GM18520 (cell line): Measurements from ENCODE around the gene VAMP5.
"Not testable (repeated sequence)": the region's sequence is repeated elsewhere in the genome, so short reads cannot be mapped to it uniquely, and the experiment has no call there.

Experiments
- ATAC-seq: cut with Tn5 transposase; IDR thresholded peaks from one replicate; pipeline ENCODE4 v1.9.1; 2021; ENCODE audit not compliant: unreplicated experiment

VAMP5 gene, protein sequence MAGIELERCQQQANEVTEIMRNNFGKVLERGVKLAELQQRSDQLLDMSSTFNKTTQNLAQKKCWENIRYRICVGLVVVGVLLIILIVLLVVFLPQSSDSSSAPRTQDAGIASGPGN

DNA sequence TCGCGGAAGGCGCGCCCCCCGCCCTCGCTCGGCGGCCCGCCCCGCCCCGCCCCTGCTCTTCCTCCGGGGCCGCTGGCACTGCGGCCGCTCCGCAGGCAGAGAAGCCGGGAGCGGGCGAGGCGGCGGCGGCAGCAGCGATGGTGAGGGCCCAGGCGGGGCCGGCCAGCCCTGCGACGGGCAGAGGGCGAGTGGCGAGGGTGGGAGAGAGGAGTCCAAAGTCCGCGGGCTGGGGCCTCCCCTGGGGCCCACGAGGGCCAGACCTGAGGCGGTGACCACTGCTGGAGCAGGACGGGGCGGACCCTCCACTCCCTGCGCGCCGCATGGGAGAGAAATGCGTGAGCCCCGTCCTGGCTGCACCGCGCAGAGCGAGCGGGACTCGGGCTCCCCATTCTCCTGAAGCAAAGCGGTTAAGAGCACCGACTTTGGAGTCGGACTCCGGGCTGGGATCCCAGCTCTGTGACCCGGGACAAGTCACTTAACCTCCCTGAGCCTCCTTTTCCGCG, at the start of gene VAMP5:
VAMP5 (plus strand) TSS at position 78 of the 503 bp plus-strand sequence; CDS start at position 138, 60 bp downstream.
- ATAC-seq, result no peak

DNA sequence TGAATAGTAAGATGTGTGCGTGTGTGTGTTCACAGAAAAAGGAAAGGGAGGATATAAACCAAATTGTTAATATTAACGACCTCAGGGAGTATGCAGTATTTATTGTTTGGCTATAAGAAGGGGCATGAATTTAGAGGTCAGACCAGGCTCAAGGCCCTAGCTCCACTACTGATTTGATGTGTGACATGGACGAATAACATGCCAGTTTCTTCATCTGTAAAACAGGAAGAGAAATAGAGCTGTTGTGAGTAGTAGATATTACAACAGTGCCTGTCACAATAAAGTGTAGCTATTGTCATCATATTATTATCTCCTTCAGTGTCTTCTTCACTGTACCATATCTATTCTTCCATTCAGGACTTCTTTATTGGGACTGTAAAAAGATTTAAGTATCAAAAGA, 49.4 kb upstream of the VAMP5 start:
- ATAC-seq, result no peak

DNA sequence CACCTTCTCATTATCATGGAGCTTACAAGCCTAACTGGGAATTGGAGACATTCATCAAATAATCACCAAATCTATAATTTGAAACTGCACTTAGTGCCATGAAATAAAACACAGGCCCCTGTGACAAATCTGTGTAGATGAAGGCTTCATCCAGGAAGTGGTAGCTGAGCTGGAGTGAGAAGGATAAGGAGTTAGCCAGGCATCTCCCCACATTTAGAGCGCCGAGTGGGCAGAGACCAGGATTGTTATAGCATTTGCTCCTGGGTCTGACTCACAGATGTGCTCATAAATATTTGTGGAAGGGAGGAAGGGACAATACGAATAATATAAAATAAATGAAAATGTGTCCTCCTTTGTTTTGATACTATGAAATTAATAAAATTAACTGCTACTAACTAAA, 47.8 kb upstream of the VAMP5 start:
- ATAC-seq, result no peak

DNA sequence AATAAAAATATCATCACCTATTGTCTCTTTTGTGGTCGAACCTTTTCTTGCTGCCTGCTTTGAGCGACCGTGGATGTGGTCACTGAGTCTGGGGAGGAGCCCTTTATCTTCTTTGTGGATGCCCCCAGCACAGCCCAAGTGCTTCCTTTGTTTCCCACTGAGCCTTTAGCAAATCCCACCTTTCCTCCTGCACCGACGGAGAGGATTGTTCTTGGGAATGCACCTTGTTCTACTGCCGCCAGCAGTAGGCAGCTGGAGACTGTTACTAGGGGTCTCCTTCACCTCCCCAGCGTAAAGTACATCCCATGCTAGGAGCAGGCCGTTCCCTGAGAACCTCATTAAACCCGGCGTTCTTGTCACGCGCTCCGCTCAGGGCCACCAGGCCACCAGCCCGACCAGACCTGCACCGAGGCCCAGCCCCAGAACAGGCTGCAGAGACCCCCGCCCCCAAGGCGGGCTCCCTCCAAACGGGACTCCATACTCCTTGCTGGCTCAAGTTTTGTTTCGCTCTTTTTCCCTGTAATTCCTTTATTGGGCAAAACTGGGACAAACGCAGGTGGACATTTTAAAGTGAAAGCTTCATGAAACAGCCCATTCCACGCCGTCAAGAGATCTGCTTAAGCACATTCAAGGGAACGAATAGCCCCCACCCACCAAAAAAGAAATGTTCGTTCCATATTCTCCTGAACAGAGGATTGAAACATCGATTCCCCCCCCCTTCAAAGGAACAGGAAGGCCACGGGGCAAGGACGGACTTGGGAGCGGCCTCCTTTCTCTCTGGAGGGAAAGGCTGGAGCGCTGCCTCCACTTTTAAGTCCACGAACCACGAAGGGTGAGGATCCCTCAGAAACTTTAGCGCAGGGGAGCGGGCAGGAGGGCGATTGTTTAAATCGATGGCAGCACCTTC, 46.4 kb upstream of the VAMP5 start:
- ATAC-seq, result no peak

DNA sequence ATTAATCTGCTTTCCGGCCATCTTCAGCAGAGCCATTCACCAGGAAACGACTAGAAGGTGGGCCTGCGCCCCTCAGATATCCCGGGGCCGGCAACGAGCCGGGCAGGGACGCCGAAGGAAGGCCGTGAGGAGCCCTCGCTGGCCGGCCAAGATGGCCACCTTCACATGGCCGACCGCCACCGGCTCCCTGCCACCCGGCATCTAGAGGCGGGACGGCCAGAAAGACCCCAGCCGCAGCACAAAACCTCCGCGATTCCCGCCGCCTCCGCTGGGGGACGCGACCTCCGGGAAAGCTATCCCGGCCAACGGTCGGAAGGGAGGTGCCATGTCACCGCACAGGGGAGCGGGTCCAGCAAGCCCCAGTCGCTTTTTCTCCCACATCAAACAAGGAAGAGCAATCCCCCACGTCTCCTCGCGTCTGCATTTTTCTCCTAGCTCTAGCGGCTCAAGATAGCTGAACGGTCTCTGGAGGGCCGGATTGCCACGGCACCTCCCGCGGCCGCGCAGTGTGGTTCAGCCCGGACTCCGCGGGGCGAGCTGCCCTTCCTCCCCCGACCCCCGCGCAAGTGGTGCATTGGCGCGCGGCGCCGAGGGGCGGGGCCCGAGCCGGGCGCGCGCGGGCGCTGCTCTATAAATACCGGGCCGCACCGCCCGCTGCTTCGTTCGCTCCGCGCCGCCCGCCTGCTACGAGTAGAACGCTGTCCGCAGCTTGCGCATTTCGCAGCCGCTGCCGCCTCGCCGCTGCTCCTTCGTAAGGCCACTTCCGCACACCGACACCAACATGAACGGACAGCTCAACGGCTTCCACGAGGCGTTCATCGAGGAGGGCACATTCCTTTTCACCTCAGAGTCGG, 45.5 kb upstream of the VAMP5 start, which contains the start of gene MAT2A:
MAT2A (plus strand) TSS at position 662 of the 854 bp plus-strand sequence; CDS start at position 782, 120 bp downstream.
- ATAC-seq, result peak; percentile 44

DNA sequence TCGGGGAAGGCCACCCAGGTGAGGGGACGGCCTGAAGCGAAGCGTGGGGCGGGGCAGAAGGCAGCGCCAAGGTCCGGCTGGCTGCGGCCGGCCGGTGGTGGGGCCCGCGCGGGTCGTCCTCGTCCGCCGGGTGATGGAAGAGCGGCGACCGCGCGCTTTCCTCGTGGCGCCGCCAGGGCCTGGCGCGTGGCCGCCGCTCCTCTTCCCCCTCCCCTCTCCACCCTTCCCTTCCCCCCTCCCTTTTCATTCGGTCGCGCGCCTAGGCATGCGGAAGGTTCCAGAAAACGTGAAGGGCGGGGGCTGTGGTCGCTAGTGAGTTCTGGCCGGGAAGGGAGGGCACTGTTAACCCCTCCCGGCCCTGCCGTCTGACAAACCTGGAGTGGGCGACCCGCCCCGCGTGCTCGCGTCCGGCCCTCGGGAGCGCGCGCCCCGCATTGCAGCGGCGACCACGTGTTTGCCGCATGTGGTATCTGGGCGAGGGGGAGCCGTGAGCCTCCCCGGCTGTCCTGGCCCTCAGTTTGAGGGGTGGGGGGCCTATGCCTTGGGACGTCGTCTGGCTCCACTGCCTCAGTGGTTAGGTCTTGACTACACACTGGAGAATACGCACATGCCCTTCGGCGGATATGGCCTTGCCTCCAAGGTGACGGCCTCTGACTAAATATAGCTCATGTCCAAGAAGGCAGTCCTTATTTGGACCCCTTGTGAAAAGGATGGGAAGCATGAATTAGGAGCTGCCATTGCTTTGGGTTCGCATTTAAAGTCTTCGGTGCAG, 44.7 kb upstream of the VAMP5 start:
- ATAC-seq, result peak; percentile 26

DNA sequence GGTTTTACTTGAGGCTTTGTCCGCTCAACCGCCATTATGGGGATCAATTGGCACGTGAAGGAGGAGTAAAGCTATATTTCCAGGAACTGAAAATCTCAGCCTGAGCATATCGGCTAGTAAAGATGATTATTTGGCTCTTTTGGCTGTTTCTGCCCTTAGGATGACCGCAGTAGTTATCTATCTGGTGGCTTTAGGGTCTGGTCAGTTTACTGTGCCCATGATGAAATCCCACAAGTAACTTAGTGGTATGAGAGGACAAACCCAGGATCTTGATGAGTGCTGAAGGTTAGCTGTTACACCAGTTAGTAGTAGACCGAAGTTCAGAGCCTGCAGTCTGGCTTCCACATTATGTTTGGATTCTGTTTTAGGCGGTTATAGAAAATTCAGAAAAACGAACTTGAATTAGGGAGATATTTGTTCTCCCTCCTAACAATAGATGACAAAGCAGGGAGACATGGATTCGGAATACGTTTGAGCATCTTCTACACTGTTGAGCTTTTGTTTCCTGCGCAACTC, 44.0 kb upstream of the VAMP5 start:
- no peak for ATAC-seq

DNA sequence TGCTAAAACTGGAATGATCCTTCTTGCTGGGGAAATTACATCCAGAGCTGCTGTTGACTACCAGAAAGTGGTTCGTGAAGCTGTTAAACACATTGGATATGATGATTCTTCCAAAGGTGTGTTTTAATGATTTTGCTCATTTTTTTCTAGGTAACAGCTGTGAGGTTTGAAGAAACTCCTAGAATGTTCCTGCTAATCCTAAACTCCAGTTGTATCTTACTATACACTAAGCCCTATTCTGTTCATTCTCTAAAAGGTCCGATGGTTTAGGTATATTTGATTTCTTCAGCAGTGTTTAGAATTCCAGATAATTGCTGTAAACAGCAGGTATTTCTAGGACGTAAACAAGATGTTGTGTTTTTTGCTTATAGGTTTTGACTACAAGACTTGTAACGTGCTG, 43.0 kb upstream of the VAMP5 start:
- no peak for ATAC-seq

DNA sequence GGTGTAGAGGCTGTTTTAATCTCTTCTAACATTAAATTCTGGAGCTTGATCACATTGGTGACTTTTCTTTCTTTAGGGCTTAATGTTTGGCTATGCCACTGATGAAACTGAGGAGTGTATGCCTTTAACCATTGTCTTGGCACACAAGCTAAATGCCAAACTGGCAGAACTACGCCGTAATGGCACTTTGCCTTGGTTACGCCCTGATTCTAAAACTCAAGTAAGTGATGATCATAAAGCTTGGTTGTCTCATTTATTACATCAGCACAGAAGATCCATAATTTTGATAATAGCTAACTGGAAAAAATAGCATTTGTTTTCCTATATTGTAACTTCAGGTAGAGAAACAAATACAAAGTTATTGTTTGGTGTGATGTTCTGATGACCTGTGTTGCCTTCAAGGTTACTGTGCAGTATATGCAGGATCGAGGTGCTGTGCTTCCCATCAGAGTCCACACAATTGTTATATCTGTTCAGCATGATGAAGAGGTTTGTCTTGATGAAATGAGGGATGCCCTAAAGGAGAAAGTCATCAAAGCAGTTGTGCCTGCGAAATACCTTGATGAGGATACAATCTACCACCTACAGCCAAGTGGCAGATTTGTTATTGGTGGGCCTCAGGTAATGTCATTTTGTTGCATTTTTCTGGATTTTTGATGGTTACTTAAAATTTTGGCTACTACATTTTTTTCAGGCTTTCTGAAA, 42.3 kb upstream of the VAMP5 start:
- no peak for ATAC-seq

DNA sequence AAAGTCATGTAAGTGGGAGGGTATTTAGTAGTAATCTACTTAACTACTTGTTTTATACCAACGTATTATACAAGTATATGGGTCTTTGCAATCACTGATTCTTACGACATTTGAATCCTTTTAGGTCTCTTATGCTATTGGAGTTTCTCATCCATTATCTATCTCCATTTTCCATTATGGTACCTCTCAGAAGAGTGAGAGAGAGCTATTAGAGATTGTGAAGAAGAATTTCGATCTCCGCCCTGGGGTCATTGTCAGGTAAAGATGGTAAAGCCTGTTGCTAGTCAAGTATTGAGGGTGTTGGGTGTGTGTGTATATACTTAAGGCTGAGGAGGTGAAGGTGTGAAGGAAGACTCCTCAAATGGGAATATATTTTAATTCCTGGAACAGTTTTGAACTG, 41.5 kb upstream of the VAMP5 start:
- ATAC-seq, result no peak

DNA sequence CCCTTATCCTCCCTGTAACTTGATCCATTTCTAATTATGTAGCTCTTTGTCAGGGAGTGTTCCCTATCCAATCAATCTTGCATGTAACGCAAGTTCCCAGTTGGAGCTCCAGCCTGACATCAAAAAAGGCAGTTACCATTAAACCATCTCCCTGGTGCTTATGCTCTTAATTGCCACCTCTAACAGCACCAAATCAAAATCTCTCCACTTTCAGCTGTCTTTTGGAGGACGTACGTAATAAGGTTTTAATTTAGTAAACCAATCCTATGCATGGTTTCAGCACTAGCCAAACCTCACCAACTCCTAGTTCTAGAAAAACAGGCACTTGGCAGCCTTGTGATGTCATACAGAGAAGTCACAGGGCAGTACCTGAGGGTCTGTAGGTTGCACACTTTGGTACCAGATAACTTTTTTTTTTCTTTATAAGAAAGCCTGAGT, 40.0 kb upstream of the VAMP5 start:
- not testable (repeated sequence) for ATAC-seq

DNA sequence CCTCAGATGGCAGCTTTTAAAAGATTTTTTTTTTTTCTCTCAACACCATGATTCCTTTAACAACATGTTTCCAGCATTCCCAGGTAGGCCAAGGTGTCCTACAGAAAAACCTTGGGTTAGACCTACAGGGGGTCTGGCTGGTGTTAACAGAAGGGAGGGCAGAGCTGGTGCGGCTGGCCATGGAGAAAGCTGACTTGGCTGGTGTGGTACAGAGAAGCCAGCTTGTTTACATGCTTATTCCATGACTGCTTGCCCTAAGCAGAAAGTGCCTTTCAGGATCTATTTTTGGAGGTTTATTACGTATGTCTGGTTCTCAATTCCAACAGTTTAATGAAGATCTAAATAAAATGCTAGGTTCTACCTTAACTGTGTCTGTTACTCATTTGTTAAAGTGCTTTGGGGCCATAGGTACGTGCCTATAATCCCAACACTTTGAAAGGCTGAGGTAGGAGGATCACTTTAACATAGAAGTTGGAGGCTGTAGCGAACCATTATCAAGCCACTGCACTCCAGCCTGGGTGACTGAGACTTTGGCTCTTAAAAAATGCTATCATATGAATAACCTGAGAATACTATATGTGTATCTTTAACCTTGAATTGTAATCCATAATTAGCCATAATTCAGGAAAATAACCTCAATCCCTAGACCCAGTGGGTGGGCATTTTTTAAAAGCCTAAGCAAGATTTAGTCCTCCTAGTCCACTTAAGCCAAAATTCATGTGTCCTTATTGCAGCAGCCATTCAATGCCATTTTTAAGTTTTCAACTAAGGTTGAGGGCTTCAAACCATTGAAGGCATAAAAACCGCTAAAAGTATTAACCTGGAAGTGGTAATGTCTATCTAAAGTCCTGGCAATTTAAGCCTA, 39.1 kb upstream of the VAMP5 start:
- not testable (repeated sequence) for ATAC-seq

DNA sequence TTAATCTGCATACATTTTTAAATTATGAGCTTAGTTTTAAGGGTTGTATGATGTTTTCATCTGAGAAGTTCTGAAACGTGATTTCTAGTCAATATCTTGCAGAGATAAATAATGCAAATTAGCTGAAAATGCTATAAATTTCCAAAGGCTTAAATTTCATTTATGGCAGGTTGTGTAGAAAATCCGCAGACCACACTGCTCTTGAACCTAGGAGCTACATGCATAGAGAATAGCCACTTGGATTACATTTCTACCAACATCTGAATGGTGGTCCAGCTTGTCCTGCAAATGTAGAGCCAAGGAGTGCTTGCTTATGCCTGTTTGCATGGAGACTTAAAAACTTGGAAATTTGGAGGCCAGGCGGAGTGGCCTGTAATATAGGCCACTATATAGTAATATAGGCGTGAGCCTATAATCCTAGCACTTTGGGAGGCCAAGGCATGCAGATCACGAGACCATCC, 38.4 kb upstream of the VAMP5 start:
- no peak for ATAC-seq

DNA sequence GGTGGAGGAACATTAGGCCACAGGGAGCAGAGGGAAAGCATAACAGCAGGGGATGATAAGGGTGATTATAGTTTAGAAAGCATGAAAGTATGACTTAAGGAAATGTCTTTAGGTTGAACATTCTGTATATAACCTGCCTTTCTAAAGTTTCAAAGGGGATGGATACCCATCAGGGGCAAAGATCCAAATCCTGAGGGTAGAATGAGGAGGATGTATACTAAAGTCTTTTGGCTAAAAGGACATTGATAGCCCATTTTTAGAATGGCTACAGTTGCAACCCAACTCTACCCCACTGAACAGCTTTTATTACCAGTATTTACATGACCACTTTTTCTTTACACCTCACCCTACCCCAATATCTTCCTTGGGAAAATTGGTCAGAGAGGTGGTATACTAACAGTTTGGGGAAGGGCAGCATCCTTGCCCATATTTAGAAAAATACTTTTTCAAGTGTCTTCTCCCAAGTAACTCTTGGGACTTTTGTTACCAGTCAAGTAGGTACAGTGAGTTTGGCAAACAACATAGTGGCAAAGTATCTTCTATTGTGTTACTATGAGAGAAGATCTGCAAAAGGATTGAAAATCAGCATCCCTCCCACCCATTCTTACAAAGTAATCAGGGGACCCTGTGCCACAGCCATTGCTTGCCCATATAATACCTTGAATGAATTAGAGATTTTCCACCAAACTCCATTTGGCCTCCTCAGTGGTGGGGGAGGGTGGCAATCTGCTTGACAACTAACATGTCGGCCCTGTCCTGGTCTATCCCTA, 37.0 kb upstream of the VAMP5 start:
- no peak for ATAC-seq

DNA sequence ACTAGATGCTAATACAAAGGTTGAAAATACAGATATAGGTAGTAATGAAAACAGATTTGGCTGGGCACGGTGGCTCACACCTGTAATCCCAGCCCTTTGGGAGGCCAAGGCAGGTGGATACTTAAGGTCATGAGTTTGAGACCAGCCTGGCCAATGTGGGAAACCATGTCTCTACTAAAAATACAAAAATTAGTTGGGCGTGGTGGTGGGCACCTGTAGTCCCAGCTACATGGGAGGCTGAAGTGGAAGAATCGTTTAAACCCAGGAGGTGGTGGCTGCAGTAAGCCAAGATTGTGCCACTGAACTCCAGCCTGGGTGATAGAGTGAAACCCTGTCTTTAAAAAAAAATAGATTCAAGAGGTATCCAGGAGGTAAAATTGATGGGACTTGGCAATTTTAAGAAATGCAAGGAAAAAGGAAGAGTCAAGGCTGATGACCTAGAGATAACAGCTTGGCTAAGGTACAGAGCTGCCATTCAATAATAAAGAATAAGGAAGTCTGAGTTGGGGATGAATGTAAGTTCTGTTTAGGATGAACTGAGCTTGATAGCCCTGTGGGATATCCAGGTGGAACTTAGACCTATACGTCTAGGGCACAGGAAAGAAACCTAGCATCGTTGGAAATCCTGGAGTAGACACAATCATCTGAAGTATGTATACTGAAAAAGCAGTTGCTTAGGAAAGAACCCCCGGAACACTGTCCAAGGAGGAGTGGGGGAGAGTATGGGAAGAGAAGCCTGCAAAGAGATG, 36.2 kb upstream of the VAMP5 start:
- no peak for ATAC-seq

DNA sequence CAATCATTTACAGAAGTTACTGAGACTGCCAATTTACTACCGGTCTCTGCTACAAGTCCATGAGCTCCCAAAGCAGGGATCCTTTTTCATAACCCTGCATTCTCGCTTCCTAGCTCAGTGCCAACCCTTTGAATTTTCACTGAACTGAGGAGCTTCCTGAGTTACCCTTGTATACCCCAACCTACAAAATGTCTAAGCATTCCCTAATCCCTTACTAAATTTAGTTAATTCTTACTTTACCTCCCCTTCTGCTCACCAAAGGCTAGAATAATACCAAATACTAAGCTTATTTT, 35.7 kb upstream of the VAMP5 start:
- ATAC-seq, result no peak

DNA sequence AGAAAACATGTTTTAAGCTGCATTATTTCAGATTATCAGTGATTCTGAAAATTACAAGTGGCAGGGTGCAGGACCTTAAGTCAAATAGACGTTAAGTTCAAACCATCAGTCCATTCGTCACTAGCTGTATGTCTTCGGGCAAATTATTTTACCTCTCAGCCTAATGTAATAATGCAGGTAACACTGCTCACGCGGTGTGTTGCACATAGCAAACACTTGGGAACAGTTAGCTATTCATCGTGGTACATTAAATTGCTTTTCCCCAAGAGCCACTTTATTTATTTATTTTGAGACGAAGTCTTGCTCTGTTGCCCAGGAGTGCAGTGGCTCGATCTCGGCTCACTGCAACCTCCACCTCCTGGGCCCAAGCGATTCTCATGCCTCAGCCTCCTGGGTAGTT, 35.1 kb upstream of the VAMP5 start:
- ATAC-seq, result no peak
